Smooth muscle cell (in vitro differentiated cells): Measurements from ENCODE around the gene ITPR2. TPM values are rescaled to one million over a fixed set of nuclear protein-coding genes. Genes with fewer than 3 reads are reported as not detected.

Experiments used
- DNase-seq: peaks from one replicate; lab custom pipeline; 2025; ENCODE audit not compliant: unreplicated experiment; lab: John Stamatoyannopoulos, UW
- H2AFZ ChIP-seq: fragments of 200-600 bp; sonication (generic); 2 replicates; pipeline ENCODE4 v1.6.0; 2016; ENCODE audit warnings: antibody characterized with exemption, low read depth, mild to moderate bottlenecking
- H3F3A ChIP-seq: fragments of 200-600 bp; sonication (generic); 2 replicates; pipeline ENCODE4 v1.6.0; 2017; ENCODE audit warnings: antibody characterized with exemption, low read depth
- H3K27ac ChIP-seq: fragments of 200-600 bp; sonication (generic); 2 replicates; pipeline ENCODE4 v1.5.1; 2016; ENCODE audit warnings: low read depth, mild to moderate bottlenecking
- H3K27me3 ChIP-seq: fragments of 200-600 bp; sonication (generic); 2 replicates; pipeline ENCODE4 v1.6.1; 2016; ENCODE audit warnings: low read depth, mild to moderate bottlenecking
- H3K36me3 ChIP-seq: fragments of 200-600 bp; sonication (generic); 2 replicates; pipeline ENCODE4 v1.5.1; 2016; ENCODE audit warnings: low read depth
- H3K4me1 ChIP-seq: fragments of 200-600 bp; sonication (generic); 2 replicates; pipeline ENCODE4 v1.5.1; 2016; ENCODE audit warnings: low read depth
- H3K4me2 ChIP-seq: fragments of 200-600 bp; sonication (generic); 2 replicates; pipeline ENCODE4 v1.6.0; 2016; ENCODE audit warnings: mild to moderate bottlenecking
- H3K4me3 ChIP-seq: fragments of 200-600 bp; sonication (generic); 2 replicates; pipeline ENCODE4 v1.5.1; 2016; ENCODE audit warnings: mild to moderate bottlenecking
- H3K79me2 ChIP-seq: fragments of 200-600 bp; sonication (generic); 2 replicates; pipeline ENCODE4 v1.6.0; 2016; ENCODE audit warnings: low read depth, mild to moderate bottlenecking
- H3K9ac ChIP-seq: fragments of 200-600 bp; sonication (generic); 2 replicates; pipeline ENCODE4 v1.6.0; 2016; ENCODE audit warnings: low read depth
- H3K9me3 ChIP-seq: fragments of 200-600 bp; sonication (generic); replicated peaks from 2 replicates; pipeline ENCODE4 v1.5.1; 2016; ENCODE audit warnings: low read depth
- H4K20me1 ChIP-seq: fragments of 200-600 bp; sonication (generic); 2 replicates; pipeline ENCODE4 v1.6.0; 2016; ENCODE audit warnings: low read depth
- CTCF ChIP-seq: fragments of 200-600 bp; sonication (generic); IDR thresholded peaks from 2 replicates; pipeline ENCODE4 v1.5.1; 2017; ENCODE audit warnings: borderline replicate concordance, mild to moderate bottlenecking, antibody characterized with exemption; ENCODE audit not compliant: insufficient read depth, poor library complexity, severe bottlenecking
- WGBS: methylation state at CpG from one replicate; pipeline ENCODE4 v1.1.7; 2016; ENCODE audit warnings: low lambda C conversion rate; 5-methylcytosine and 5-hydroxymethylcytosine counted together
- polyA plus RNA-seq: library from polyadenylated mRNA; unstranded; fragments of >200 nt; fragmentation: Nextera tagmentation; extraction: Ambion mirVana; gene quantifications from 2 replicates; pipeline ENCODE4 v1.2.1, GENCODE V29; 2016
- total RNA-seq: library from RNA; depleted of rRNA; stranded (reverse); fragments of >200 nt; gene quantifications from 2 replicates; pipeline ENCODE4 v1.2.3, GENCODE V29; 2014

ITPR2 gene
- total and polyA plus RNA-seq, 2 experiments from 2014 or later = 6.8 to 17.4 TPM

GRCh38 chr12:26770239-26771070 is 62.5 kb downstream of the ITPR2 start:
- WGBS = 89% methylated on average over 5 of the region's 5 CpGs
- no peaks in the 10 kb centered on the region for H3K4me1 ChIP-seq
- H3K4me3 ChIP-seq = no peak overlapping the region
- no peaks in the 10 kb centered on the region for H3K9me3 ChIP-seq
- no peak overlapping the region for H2AFZ ChIP-seq
- no peak overlapping the region for H3K9ac ChIP-seq
- H3F3A ChIP-seq = peaks cover 6% of the 10 kb centered on the region
- peaks cover 3% of the 10 kb centered on the region for H3K79me2 ChIP-seq
- H3K27ac ChIP-seq = no peak overlapping the region
- H3K27me3 ChIP-seq = no peaks in the 10 kb centered on the region
- TF ChIP-seq CTCF = no peak
- no peaks in the 10 kb centered on the region for H4K20me1 ChIP-seq
- H3K36me3 ChIP-seq = no peaks in the 10 kb centered on the region
- no peak for DNase-seq
- H3K4me2 ChIP-seq = no peak overlapping the region

GRCh38 chr12:26769611-26770010 is 63.4 kb downstream of the ITPR2 start:
- Histone ChIP-seq H3F3A (peaks cover 6% of the 10 kb centered on the region), H3K4me2 (no peak overlapping the region), H3K36me3 (no peaks in the 10 kb centered on the region), H4K20me1 (no peaks in the 10 kb centered on the region), H3K4me1 (no peaks in the 10 kb centered on the region), H3K27ac (no peak overlapping the region), H3K27me3 (no peaks in the 10 kb centered on the region), H3K9me3 (no peaks in the 10 kb centered on the region), H2AFZ (no peak overlapping the region), H3K4me3 (no peak overlapping the region), H3K9ac (no peak overlapping the region), H3K79me2 (peaks cover 3% of the 10 kb centered on the region)
- WGBS = 65% methylated on average over 3 of the region's 3 CpGs
- DNase-seq = no peak
- no peak for TF ChIP-seq CTCF

- no peak overlapping the region for H3K27ac ChIP-seq
- H3K27me3 ChIP-seq = no peaks in the 10 kb centered on the region
- H2AFZ ChIP-seq = no peak overlapping the region
- WGBS = 100% methylated on average over 1 of the region's 1 CpG
- H3F3A ChIP-seq = no peaks in the 10 kb centered on the region
- H3K4me1 ChIP-seq = no peaks in the 10 kb centered on the region
- TF ChIP-seq CTCF = no peak
- H3K79me2 ChIP-seq = peaks cover 3% of the 10 kb centered on the region
- DNase-seq = no peak
- no peak overlapping the region for H3K4me3 ChIP-seq
- H3K36me3 ChIP-seq = no peaks in the 10 kb centered on the region
- no peak overlapping the region for H3K4me2 ChIP-seq
- H3K9me3 ChIP-seq = no peaks in the 10 kb centered on the region
- H3K9ac ChIP-seq = no peak overlapping the region
- H4K20me1 ChIP-seq = no peaks in the 10 kb centered on the region
These were observed 64.1 kb downstream of the ITPR2 start for GRCh38 chr12:26768611-26769603.
